Panc1 (cell line): ENCODE results near the gene ZNF865. TPM values are rescaled to one million over a fixed set of nuclear protein-coding genes. Genes with fewer than 3 reads are reported as not detected.

Experiments
- ATAC-seq: fragments of 200-7000 bp; cut with Tn5 transposase; 2 replicates; pipeline ENCODE4 v1.9.1; 2020; ENCODE audit warnings: mild to moderate bottlenecking, moderate library complexity
- BruUV-seq: library from RNA; stranded (reverse); fragments of 400-500 nt; replicated peaks from 2 replicates; lab custom pipeline; 2021; lab: Mats Ljungman, UMichigan
- CTCF ChIA-PET: fragments of 300-600 bp; sonication (Branson Sonifier 250); formaldehyde crosslinking; loops from one replicate; lab custom pipeline; 2022; ENCODE audit warnings: antibody characterized with exemption; lab: Charles Lee
- POLR2A ChIA-PET: fragments of 300-600 bp; sonication (Branson Sonifier 250); formaldehyde crosslinking; loops from one replicate; lab custom pipeline; 2022; ENCODE audit warnings: antibody characterized with exemption; lab: Charles Lee
- DNase-seq: peaks from one replicate; pipeline ENCODE4 v3.0.0-alpha.2; 2010; ENCODE audit warnings: low read depth, low spot score
- H3K27ac ChIP-seq: 2 replicates; pipeline ENCODE4 v1.5.1; 2011; ENCODE audit warnings: mild to moderate bottlenecking, low read length, inconsistent platforms
- H3K27me3 ChIP-seq: fragments of 200-500 bp; sonication (Bioruptor generic); 2 replicates; pipeline ENCODE4 v1.6.0; 2014; ENCODE audit warnings: low read length, inconsistent platforms; ENCODE audit not compliant: control insufficient read depth, insufficient read depth
- H3K36me3 ChIP-seq: fragments of 200-500 bp; sonication (Bioruptor generic); 2 replicates; pipeline ENCODE4 v1.5.1; 2014; ENCODE audit warnings: inconsistent platforms, mild to moderate bottlenecking, low read length, moderate library complexity; ENCODE audit not compliant: control insufficient read depth, insufficient read depth
- H3K4me1 ChIP-seq: 2 replicates; pipeline ENCODE4 v1.5.1; 2011; ENCODE audit warnings: inconsistent platforms, mild to moderate bottlenecking, low read length, moderate library complexity; ENCODE audit not compliant: control insufficient read depth, insufficient read depth
- H3K4me3 ChIP-seq, 2 experiments: 2 replicates each; pipeline ENCODE4 v1.5.1; 2011 to 2012; ENCODE audit warnings: low read depth in 2 of 2, low read length in 2 of 2, mild to moderate bottlenecking in 2 of 2, inconsistent platforms in 1 of 2, moderate library complexity in 1 of 2
- H3K9me3 ChIP-seq: fragments of 200-500 bp; sonication (Bioruptor generic); 2 replicates; pipeline ENCODE4 v1.5.1; 2014; ENCODE audit warnings: low read depth, mild to moderate bottlenecking, inconsistent platforms, low read length, moderate library complexity; ENCODE audit not compliant: control insufficient read depth, insufficient read depth
- CTCF ChIP-seq: fragments of 450-650 bp; IDR thresholded peaks from 2 replicates; pipeline ENCODE4 v1.5.1; 2017; ENCODE audit warnings: mild to moderate bottlenecking
- POLR2AphosphoS5 ChIP-seq: IDR thresholded peaks from 2 replicates; pipeline ENCODE4 v1.6.1; 2012; ENCODE audit warnings: mild to moderate bottlenecking, low read depth, low read length, moderate library complexity
- REST ChIP-seq, 2 experiments: IDR thresholded peaks; 2 replicates each; pipeline ENCODE4 v1.6.1; 2011 to 2012; ENCODE audit warnings: low read depth in 2 of 2, control low read depth in 1 of 2, low read length in 1 of 2, mild to moderate bottlenecking in 1 of 2, moderate library complexity in 1 of 2; ENCODE audit not compliant: insufficient read depth in 1 of 2
- SIN3A ChIP-seq: IDR thresholded peaks from 2 replicates; pipeline ENCODE4 v1.6.1; 2012; ENCODE audit warnings: low read depth, mild to moderate bottlenecking, low read length, moderate library complexity, borderline replicate concordance; ENCODE audit not compliant: insufficient read depth
- TCF7L2 ChIP-seq: IDR thresholded peaks from 2 replicates; pipeline ENCODE4 v1.6.1; 2011; ENCODE audit warnings: mild to moderate bottlenecking, low read depth, low read length, inconsistent platforms
- in situ Hi-C: cut with HindIII; loops from 2 replicates; pipeline ENCODE4 v1.10.0; 2016; ENCODE audit warnings: low sequenced_read_pairs, low pct_unique_long_range_greater_than_20kb
- intact Hi-C: fragments of 100-400 bp; cut with micrococcal nuclease; formaldehyde crosslinking; loops from one replicate; pipeline ENCODE4 v1.10.0; 2022; ENCODE audit not compliant: unreplicated experiment
- total RNA-seq: library from RNA; stranded (reverse); gene quantifications from one replicate; pipeline ENCODE4 v1.2.1, GENCODE V29; 2021; ENCODE audit not compliant: unreplicated experiment

ZNF865 gene
- total RNA-seq, 1 experiment from 2014 or later, result 25.6 TPM

- no peaks in the 10 kb centered on the region for H3K4me1 ChIP-seq
- TF ChIP-seq POLR2AphosphoS5, result no peak
- no peak overlapping the region for H3K4me3 ChIP-seq
- H3K27ac ChIP-seq, result no peak overlapping the region
- DNase-seq, result no peak
- ChIA-PET POLR2A (no interaction called here), CTCF (no interaction called here)
- H3K9me3 ChIP-seq, result no peaks in the 10 kb centered on the region
- no peak for ATAC-seq
- no TSS peak for BruUV-seq
- no peaks in the 10 kb centered on the region for H3K36me3 ChIP-seq
- in situ Hi-C loops, result no loop called here
- H3K27me3 ChIP-seq, result no peaks in the 10 kb centered on the region
- intact Hi-C loops, result no loop called here
Observed at GRCh38 chr19:55614711-55615542, 9.5 kb downstream of the ZNF865 start.

- in situ Hi-C loops (no loop called here), intact Hi-C loops (no loop called here)
- ATAC-seq (no peak), DNase-seq (no peak)
- H3K36me3 ChIP-seq, result no peaks in the 10 kb centered on the region
- BruUV-seq, result no TSS peak
- no peaks in the 10 kb centered on the region for H3K9me3 ChIP-seq
- H3K27ac ChIP-seq, result no peak overlapping the region
- TF ChIP-seq REST (IDR thresholded peaks at IDR 0.05; ENCODE audit: insufficient read depth in 1 of 2, low read depth in 2 of 2, low read length in 1 of 2) (no peak), POLR2AphosphoS5 (no peak), SIN3A (no peak), CTCF (no peak), TCF7L2 (no peak)
- H3K4me1 ChIP-seq, result no peaks in the 10 kb centered on the region
- H3K4me3 ChIP-seq, result no peak overlapping the region
- no peaks in the 10 kb centered on the region for H3K27me3 ChIP-seq
- ChIA-PET POLR2A (no interaction called here), CTCF (no interaction called here)
Observed at GRCh38 chr19:55615543-55616394, 10.3 kb downstream of the ZNF865 start.
